22Rv1 (cell line): ENCODE data around the gene LRRC61.

ENCODE experiments used
- CTCF ChIP-seq: fragments of 450-650 bp; IDR thresholded peaks from 2 replicates; pipeline ENCODE4 v1.5.1; 2017; ENCODE audit warnings: mild to moderate bottlenecking
- ZFX ChIP-seq: fragments of 450-650 bp; IDR thresholded peaks from 2 replicates; pipeline ENCODE4 v1.6.1; 2017; ENCODE audit warnings: antibody characterized with exemption, borderline replicate concordance

- TF ChIP-seq CTCF (no peak), ZFX (no peak)
Measured at GRCh38 chr7:150307904-150308303, 15.3 kb upstream of the LRRC61 start.
